Body of pancreas (tissue), 2 donors: ENCODE results near the gene SIGLEC12. TPM values are rescaled to one million over a fixed set of nuclear protein-coding genes. Genes with fewer than 3 reads are reported as not detected.

Experiments
- small RNA-seq: library from RNA; depleted of rRNA; stranded (forward); fragments of <200 nt; gene quantifications from one replicate; pipeline ENCODE3, GENCODE V24; 2016
- total RNA-seq, 2 donors: library from RNA; depleted of rRNA; stranded (reverse); fragments of >200 nt; gene quantifications; one replicate each; pipeline ENCODE4 v1.1.0, GENCODE V29; 2016

The SIGLEC12 gene
- total RNA-seq, 2 donors from 2014 or later: not detected

Small RNA genes within 50 kb of the gene (small RNA-seq; reads per million reads assigned to genes)
- gene AC020914.3: not detected
- gene AC020914.5: not detected

Other genes starting within 250 kb of the SIGLEC12 start
- not detected for gene IGLON5, start 190.2 kb downstream of the SIGLEC12 start, total RNA-seq
- 1 to 10 TPM in 1 of 2 donors, under 1 TPM in 1; 0.78 to 1.3 TPM for gene VSIG10L, start 159.7 kb downstream of the SIGLEC12 start, total RNA-seq
- 10 to 100 TPM; 58.7 to 61.5 TPM for gene ETFB, start 135.4 kb downstream of the SIGLEC12 start, total RNA-seq
- not detected for gene CLDND2, start 132.8 kb downstream of the SIGLEC12 start, total RNA-seq
- gene NKG7, start 129.1 kb downstream of the SIGLEC12 start, total RNA-seq: not detected
- not detected for gene LIM2, start 113.8 kb downstream of the SIGLEC12 start, total RNA-seq
- gene C19orf84, start 111.2 kb downstream of the SIGLEC12 start, total RNA-seq: not detected
- 1 to 10 TPM; 2.0 to 3.9 TPM for gene SIGLEC10, start 84.2 kb downstream of the SIGLEC12 start, total RNA-seq
- gene SIGLEC8, start 43.3 kb downstream of the SIGLEC12 start, total RNA-seq: under 1 TPM in 1 of 2 donors, not detected in 1; 0.52 TPM
- gene CEACAM18, start 23.3 kb downstream of the SIGLEC12 start, total RNA-seq: not detected
- under 1 TPM in 1 of 2 donors, not detected in 1; 0.26 TPM for gene SIGLEC6, start 29.9 kb upstream of the SIGLEC12 start, total RNA-seq
- 1 to 10 TPM; 4.3 to 5.2 TPM for gene ZNF175, start 69.5 kb upstream of the SIGLEC12 start, total RNA-seq
- gene SIGLEC5, start 128.6 kb upstream of the SIGLEC12 start, total RNA-seq: under 1 TPM in 1 of 2 donors, not detected in 1; 0.52 TPM
- not detected for gene SIGLEC14, start 145.0 kb upstream of the SIGLEC12 start, total RNA-seq
- gene SPACA6, start 191.5 kb upstream of the SIGLEC12 start, total RNA-seq: 10 to 100 TPM in 1 of 2 donors, 1 to 10 TPM in 1; 7.9 to 16.3 TPM
- 10 to 100 TPM in 1 of 2 donors, 1 to 10 TPM in 1; 1.8 to 15.8 TPM for gene HAS1, start 222.2 kb upstream of the SIGLEC12 start, total RNA-seq